GM18502 (cell line): ENCODE results near the gene CENPM.
A peak's percentile ranks its signal among the peaks of the same experiment; 100 is the strongest.

Experiments
- ATAC-seq: cut with Tn5 transposase; IDR thresholded peaks from one replicate; pipeline ENCODE4 v1.9.1; 2021; ENCODE audit warnings: mild to moderate bottlenecking; ENCODE audit not compliant: unreplicated experiment, poor library complexity

CENPM gene

DNA sequence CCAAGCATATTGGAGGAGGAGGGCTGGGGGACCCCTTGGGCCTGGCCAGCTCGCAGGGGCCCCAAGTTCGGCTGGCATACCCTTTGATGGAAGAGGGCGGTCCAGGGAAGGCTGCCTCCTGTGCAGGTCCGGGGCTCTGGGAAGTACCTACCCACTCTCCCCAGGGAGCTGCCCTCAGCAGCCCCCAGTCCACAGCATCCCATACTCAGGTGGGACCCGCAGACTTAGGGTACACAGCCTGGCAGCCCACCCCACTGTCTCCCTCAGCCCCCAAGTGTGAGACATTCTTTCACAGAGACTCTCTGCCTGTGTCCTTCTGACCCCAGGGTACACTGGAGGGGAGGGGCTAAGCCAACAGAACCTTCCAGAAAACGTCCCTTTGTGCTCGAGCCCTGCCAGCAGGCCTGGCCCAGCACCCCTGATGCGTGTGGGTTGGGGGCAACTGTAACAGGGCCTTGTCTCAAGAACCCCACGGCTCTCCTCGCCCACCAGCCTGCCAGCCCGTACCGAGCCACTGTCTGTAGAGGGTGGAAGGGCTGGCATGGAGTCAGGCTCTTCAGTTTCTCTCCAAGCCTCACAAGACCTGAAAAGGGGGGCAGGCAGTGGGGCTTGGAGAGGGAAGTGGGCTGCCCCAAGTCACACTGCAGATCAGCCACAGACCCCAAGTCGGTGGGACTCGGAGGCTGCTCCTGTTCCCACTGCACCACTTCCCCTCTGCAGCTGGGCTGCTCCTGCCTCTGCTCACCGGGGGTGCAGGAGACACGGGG is 13.4 kb downstream of the CENPM start:
- no peak for ATAC-seq

GRCh38 chr22:41932353-41932752 is 14.6 kb downstream of the CENPM start:
- ATAC-seq: no peak

- no peak for ATAC-seq
Observed at GRCh38 chr22:41931701-41932269, 15.2 kb downstream of the CENPM start.

GRCh38 chr22:41929418-41929810 is 17.5 kb downstream of the CENPM start:
- no peak for ATAC-seq

DNA sequence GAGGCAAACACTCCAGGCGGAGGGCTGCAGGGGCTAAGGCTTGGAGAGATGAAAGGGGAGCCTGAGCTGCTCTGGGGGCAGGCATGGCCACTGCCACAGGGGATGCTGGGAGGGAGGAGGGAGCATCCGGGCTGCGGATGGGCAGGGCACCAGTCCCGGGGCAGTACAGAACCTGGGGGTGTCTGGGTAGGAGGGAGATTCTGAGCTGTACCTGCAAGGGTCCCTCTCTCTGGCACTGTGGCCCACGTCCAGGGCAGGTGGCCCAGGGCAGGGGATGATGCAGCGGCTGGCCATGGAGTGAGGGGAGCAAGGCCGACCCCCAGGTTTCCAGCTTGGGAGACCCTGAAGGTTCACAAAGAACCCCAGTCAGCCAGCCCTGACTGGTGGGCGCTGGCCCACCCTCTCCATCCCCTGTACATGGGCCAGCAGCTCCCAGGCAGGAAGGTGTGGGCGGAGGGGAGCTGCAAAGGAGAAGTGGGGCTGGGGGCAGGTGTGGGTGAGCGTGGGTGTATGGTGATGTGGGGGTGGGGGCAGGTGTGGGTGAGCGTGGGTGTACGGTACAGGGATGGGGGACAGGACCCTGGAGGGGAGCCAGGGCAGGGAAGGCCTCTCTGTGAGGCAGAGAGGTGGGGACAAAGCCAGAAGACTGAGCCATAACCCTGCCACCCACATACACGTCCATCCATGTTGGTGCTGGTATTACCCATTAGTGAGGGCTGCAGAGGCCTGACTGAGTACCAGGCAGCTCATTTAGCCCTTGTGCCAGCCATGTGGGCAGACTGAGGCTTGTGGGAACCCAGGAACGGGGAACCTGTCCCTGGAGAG is 18.1 kb downstream of the CENPM start:
- ATAC-seq: no peak

GRCh38 chr22:41927813-41928212 is 19.1 kb downstream of the CENPM start:
- ATAC-seq: no peak

DNA sequence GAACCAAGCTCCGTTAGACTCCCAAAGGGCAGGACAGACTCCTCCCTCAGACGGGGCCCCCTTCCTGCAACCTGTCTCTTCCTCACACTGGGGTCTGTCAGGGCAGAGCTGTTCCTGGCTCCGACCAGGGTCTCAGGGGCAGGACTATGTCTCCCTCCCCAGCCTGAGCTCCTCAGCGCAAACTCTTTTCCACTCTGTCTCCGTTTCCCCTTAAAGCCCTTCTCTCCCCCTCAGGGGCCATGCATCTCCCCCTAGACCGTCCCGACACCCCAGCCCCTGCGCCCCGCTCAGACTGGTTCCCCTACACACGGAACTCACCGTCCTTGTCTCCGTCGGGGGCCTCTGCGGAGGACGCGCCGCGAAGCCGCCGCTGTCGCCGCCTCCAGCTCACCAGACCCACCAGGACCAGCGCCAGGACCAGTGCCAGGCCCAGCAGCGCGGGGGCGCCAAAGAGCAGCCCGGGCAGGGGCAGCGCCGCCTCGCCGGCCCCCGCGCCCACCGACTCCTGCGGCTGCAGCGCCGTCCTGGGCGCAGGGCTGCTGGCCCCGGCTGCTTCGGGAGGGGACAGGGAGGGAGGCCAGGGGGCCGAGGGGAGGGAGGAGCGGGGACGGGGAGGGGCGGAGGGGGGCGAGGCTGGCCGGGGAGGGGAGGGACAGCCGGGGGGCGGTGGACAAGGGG is 21.0 kb downstream of the CENPM start:
- no peak for ATAC-seq

DNA sequence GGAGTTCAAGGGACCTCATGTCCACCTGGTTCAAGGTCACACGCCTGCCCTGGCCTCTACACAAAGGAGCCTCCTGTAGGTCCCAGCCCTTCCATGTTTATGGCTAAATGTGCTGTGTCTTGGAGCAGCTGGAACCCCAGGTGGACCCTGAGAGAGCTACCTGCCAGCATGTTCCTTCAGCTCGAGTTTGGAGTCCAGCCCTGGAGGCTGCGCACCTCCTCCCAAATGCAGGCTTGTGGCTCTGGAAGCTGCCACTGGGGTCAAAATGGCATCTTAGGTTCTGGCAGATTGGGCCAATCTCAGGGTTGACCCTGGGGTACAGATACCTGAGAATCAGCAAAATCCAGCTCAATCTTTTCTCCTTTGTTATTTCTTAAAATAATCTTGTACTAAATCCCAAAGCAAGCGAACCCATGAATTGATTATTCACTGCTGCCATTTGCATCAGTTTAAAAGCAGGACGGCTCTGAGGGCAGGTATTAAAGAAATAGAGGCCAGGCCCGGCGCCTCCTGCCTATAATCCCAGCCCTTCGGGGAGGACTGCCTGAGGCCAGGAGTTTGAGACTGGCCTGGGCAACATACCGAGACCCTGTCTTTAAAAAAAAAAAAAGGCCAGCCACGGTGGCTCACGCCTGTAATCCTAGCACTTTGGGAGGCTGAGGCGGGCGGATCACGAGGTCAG is 23.2 kb downstream of the CENPM start:
- ATAC-seq: no peak

GRCh38 chr22:41922940-41923594 is 23.9 kb downstream of the CENPM start:
- ATAC-seq: no peak

DNA sequence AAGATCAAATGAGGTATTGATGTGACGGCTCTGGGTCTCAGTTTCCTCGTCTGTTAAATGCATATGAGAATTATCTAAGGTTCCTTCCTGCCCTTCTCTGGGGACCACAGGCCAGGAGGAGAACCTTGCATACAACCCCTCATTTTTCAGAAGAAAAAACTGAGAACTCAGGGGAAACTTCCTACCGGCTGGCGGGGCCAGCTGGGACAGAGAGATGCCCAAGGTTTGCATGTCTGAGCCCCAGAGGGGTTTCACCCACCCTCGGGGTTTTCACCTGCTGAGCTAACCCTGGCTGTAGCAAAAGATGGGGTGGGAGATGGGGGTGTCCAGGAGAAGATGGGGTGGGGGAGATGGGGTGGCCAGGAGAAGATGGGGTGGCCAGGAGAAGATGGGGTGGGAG is 24.6 kb downstream of the CENPM start:
- ATAC-seq: no peak

DNA sequence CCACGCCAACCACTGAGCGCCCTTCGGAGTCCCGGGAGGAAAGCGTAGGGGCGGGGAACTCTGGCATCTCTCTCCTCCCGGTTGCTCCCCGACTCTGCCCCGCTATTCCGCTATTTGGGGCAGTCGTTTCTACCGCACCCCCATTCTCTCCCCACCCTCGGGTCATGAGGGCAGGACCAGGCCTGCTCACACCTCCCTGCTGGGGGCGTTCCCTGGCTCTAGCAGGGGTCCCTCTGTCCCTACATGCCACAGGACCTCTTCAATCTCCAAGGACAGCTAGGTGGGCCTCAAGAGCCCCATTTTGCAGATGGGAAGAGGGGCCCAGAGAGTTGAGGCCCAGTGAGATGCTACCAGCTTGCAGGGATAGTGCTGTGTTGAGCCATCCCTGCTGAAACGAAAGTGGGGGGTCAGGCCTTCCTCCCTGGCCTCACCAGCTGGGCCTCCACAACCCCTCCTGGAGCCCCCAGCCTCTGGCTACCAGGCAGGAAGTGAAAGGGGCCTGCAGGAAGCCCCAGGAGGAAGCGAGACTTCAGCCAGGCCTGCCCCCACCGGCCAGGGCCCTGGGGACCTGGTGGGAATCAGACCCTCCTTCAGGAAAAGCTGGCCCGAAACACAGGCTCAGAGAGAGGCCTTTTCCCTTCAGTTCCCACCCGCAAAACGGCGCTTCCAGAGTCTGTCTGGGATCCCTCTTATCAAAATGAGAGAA is 26.5 kb downstream of the CENPM start:
- ATAC-seq: peak; percentile 14

GRCh38 chr22:41919357-41920224 is 27.4 kb downstream of the CENPM start:
- peak; percentile 46 for ATAC-seq

DNA sequence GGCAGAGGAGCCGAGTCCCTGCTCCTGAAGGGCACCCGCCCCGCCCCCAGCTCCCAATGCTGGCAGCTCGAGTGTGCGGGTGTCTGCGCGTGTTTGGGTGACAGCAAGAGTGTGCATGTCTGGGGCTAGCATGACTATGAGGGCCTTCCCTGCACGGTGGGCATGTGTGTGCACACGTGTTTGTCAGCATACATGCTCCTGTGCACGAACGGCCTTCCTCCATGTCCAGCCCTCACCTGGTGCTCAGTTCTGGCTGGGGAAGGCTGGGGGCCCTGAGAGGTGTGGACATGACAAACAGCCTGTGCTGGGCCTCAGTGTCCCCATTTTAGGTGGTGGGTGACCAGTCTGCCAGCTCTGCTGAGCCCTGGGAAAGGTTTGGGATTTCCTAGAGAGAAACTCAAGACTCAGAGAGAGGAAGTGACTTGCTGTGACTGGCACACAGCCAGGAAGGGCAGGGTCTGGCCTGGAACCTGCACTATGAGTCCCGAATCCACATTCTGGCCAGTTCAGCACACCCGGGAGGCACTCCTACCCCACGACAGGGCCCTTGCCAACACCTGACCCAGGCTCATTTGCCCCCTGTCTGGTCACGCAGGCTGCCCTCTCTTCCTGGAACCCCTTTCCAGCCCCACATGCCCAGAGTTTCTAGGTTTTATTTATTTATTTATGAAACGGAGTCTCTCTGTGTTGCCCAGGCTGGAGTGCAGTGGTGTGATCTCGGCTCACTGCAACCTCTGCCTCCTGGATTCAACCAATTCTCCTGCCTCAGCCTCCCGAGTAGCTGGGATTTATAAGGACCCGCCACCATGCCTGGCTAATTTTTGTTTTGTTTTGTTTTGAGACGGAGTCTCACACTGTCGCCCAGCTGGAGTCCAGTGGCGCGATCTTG is 28.8 kb downstream of the CENPM start:
- ATAC-seq: no peak

GRCh38 chr22:41917375-41917902 is 29.5 kb downstream of the CENPM start:
- no peak for ATAC-seq

GRCh38 chr22:41916745-41917358 is 30.1 kb downstream of the CENPM start:
- ATAC-seq: no peak

GRCh38 chr22:41915786-41916493 is 31.0 kb downstream of the CENPM start:
- ATAC-seq: no peak
